GM10266 (cell line): ENCODE data around the gene GPR39.

ENCODE experiments used
- DNase-seq: peaks from one replicate; pipeline ENCODE4 v3.0.0; 2012; ENCODE audit errors: extremely low spot score
- CTCF ChIP-seq: IDR thresholded peaks from 2 replicates; pipeline ENCODE4 v1.5.1; 2012; ENCODE audit warnings: mild to moderate bottlenecking, low read depth; ENCODE audit not compliant: control insufficient read depth, insufficient read depth; ENCODE audit errors: missing control alignments

The GPR39 gene

GRCh38 chr2:132586835-132587234, 170.2 kb downstream of the GPR39 start:
- no peak for DNase-seq
- TF ChIP-seq CTCF: no peak

GRCh38 chr2:132588576-132588975, 172.0 kb downstream of the GPR39 start:
- no peak for DNase-seq
- TF ChIP-seq CTCF: no peak

- no peak for TF ChIP-seq CTCF
- no peak for DNase-seq
These were observed 172.7 kb downstream of the GPR39 start for GRCh38 chr2:132589111-132589830.

GRCh38 chr2:132589966-132590365, 173.4 kb downstream of the GPR39 start:
- TF ChIP-seq CTCF: no peak
- no peak for DNase-seq

- no peak for TF ChIP-seq CTCF
- no peak for DNase-seq
These were observed 176.6 kb downstream of the GPR39 start for GRCh38 chr2:132593171-132593570.

- TF ChIP-seq CTCF: no peak
- DNase-seq: no peak
These were observed 178.6 kb downstream of the GPR39 start for GRCh38 chr2:132595186-132595585.

- TF ChIP-seq CTCF: no peak
- DNase-seq: no peak
These were observed 179.1 kb downstream of the GPR39 start for GRCh38 chr2:132595693-132596092.
